ENCODE results near the gene TCF20. TPM values are rescaled to one million over a fixed set of nuclear protein-coding genes. Genes with fewer than 3 reads are reported as not detected.
A peak's percentile ranks its signal among the peaks of the same experiment; 100 is the strongest.

Gene TCF20
- polyA plus RNA-seq, 1 donor: 8.9 TPM

DNA sequence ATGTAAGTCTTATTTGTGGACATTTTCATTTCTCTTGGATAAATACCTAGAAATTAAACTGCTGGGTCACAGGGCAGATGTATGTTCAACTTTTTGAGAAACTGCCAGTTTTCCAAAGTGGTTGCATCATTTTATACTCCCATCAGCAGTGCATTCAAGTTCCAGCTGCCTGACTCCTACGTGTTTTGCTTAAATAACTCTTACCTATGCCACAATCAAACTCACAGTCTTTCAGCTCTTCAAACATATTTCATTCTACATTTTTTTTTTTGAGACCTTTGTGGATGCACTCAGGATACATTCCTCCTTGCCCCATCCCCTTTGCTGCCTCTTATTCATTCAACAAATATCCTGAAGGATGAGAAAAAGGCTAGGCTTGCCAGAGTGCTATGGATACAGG lies 9.2 kb downstream of the TCF20 start:
- peak; percentile 25 for DNase-seq (ENCODE audit: low read depth)

DNA sequence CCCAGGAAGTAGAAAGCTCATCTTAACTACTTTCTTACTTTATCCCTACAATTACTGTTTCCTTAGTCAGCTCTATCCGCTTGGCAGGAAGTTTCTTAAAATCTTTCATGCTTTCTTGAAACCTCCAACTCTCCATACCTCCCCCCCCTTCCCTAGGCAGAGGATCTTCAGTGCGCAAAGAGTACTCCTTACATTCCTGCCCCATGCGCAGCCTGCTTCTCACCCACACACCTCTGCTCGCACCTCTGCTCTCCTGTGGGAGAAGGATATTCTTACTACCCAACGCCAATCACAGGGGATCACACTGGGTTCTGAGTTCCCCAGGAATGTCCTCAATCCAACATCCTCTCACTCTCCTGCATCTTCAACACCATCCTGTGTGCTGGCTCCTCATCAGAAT lies 12.3 kb downstream of the TCF20 start:
- DNase-seq (ENCODE audit: low read depth): no peak

- no peak for DNase-seq (ENCODE audit: low read depth)
Measured at GRCh38 chr22:42257386-42257785, 13.1 kb downstream of the TCF20 start.

DNA sequence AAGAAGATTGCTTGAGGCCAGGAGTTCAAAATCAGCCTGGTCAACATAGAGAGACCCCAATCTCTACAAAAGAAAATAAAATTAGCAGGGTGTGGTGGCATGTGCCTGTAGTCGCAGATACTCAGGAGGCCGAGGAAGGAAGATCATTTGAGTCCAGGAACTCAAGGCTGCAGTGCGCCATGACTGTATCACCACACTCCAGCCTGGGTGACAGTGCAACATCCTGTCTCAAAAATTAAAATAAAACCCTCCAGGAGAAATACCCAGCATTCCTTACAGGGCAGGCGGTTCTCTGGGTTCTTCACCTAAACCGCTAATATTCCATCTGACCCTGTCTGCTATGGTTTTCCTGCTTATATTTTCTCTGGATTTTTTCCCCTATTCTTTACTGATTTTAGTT lies 13.5 kb downstream of the TCF20 start:
- no peak for DNase-seq (ENCODE audit: low read depth)

GRCh38 chr22:42256220-42256619 lies 14.2 kb downstream of the TCF20 start:
- DNase-seq (ENCODE audit: low read depth): no peak

- DNase-seq (ENCODE audit: low read depth): no peak
Measured at GRCh38 chr22:42249831-42250230, 20.6 kb downstream of the TCF20 start.

GRCh38 chr22:42248995-42249394 lies 21.5 kb downstream of the TCF20 start:
- DNase-seq (ENCODE audit: low read depth): no peak

GRCh38 chr22:42247596-42247995 lies 22.9 kb downstream of the TCF20 start:
- DNase-seq (ENCODE audit: low read depth): no peak

GRCh38 chr22:42243802-42244060 lies 26.7 kb downstream of the TCF20 start:
- no peak for DNase-seq (ENCODE audit: low read depth)

DNA sequence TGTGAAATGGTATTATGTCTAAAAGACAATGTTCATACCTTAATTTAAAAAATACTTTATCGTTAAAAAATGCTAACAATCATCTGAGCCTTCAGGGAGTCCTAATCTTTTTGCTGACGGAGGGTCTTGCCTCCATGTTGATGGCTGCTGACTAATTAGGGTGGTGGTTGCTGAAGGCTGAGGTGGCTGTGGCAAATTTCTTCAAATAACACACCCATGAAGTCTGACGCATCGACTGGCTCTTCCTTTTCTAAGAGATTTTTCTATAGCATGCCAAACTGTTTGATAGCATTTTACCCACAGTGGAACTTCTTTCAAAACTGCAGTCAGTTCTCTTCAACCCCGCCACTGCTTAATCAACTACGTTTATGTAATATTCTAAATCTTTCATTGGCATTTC lies 33.6 kb downstream of the TCF20 start:
- no peak for DNase-seq (ENCODE audit: low read depth)

DNA sequence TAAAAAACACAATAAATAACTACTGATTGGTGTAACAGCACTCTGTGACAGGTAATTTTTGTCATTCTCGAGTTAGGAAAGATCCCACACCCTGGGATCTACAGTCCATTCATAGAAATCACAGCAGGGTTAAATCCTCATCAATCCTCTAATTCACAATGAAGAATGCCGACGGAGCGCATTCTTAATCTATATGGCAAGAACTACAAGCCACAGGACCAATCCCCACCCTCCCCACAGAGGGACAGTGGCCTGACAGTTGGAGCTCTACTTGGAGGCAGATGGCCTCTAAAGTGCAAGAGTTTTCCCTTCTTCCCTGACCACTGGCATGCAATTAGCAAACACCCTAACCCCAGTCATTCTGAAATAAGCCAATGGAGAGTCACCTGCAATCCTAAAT lies 34.2 kb downstream of the TCF20 start:
- no peak for DNase-seq (ENCODE audit: low read depth)

DNA sequence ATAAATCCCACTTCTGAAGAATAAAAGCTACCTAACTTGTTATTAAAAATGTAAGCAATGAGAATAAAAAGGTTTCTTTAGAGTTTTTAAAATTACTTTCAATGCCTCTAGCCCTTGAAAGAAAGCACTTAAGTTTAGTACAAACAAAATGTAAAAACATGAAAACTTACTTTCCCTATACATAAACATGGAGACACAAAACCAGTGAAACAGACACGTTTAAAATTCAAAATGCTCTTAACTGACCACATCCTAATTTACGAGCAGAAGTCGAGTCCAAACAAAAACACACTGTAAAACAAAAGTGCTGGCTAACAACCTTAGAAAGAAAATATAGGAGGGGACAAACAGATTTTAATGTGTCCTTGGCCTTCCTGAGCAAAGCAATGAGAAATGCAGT lies 36.6 kb downstream of the TCF20 start:
- no peak for DNase-seq (ENCODE audit: low read depth)

- no peak for DNase-seq (ENCODE audit: low read depth)
Measured at GRCh38 chr22:42231929-42232328, 38.5 kb downstream of the TCF20 start.

DNA sequence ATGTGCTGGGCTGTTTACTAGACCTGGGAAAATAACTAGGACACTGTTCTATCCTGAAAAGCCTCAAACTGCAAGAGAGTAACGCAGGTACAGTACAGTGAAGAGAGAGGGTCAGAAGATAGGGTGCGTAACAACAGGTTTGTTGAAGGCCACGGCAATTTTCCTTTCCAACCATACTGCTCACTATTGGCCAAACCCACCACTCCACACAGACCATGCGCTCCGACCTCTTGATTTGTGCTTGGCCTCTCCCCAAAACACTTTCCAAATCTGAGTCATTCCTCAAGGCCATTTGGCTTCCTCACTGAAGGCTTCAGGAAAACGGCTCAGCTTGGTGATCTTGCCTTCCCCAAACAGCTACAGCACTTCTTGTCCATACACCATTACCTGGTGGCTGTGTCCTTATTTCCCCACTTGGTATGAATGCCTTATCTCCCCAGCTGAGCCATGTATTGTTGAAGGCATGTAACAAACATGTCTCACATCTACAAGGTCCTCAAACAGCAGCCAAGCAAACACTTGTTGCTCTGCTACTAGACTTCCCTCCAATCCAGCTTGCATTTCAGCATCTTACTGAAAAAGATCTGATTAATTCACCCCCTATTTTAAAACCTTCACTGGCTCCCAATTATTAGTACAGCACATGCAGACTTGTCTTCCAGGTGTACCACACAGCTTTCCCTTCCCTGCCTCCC lies 40.9 kb downstream of the TCF20 start:
- peak; percentile 40 for DNase-seq (ENCODE audit: low read depth)

DNA sequence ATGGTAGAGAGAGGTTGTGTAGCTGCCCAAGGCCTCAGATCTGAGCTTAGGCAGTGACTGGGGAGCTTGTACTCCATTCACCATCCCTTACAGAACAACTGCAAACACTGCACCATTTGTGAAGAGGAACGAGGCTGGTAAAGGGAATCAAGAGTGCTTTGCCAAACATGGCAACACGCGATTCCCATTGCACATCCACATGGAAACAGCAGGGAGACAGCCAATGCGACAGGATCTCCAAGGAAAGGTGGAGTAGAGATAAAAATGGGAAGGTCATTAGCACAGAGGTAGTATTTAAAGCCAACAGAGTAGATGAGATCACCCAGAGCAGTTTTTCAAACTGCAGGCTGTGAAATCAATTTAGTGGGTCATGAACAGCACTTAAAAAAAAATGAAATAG lies 42.0 kb downstream of the TCF20 start:
- DNase-seq (ENCODE audit: low read depth): peak; percentile 5

GRCh38 chr22:42227435-42227834 lies 43.0 kb downstream of the TCF20 start:
- no peak for DNase-seq (ENCODE audit: low read depth)

- no peak for DNase-seq (ENCODE audit: low read depth)
Measured at GRCh38 chr22:42225841-42226240, 44.6 kb downstream of the TCF20 start.

DNA sequence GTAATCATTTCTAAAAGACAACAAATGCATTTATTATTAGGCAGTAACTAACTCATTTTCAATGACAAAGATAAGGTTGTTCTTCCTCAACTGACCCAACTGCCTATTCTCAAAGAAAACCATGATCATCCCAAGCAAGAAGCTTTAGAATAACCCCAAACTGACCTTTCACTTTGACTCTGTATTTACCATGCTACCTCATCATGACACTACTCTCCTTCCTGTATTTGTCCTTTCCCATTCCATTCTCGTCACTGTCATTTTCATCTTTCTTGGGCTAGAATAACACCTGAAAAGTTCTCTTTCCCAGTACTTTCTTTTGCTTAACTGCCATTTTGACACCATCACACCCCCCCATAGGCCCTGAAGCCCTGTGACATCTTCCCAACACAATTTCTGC lies 48.3 kb downstream of the TCF20 start:
- no peak for DNase-seq (ENCODE audit: low read depth)

Other genes starting within 250 kb of the TCF20 start
- gene NAGA, start 199.8 kb downstream of the TCF20 start, polyA plus RNA-seq (ENCODE audit: insufficient read length): 17.1 TPM
- 18.3 TPM for gene PHETA2, start 196.4 kb downstream of the TCF20 start, polyA plus RNA-seq (ENCODE audit: insufficient read length)
- 96.1 TPM for gene SMDT1, start 191.0 kb downstream of the TCF20 start, polyA plus RNA-seq (ENCODE audit: insufficient read length)
- gene NDUFA6, start 179.9 kb downstream of the TCF20 start, polyA plus RNA-seq (ENCODE audit: insufficient read length): 117 TPM
- 1.2 TPM for gene CYP2D6, start 139.8 kb downstream of the TCF20 start, polyA plus RNA-seq (ENCODE audit: insufficient read length)
- gene NFAM1, start 161.8 kb upstream of the TCF20 start, polyA plus RNA-seq (ENCODE audit: insufficient read length): 0.56 TPM
- gene RRP7A, start 249.1 kb upstream of the TCF20 start, polyA plus RNA-seq (ENCODE audit: insufficient read length): 16.5 TPM